GM12872 (cell line): ENCODE data around the gene TNNI3K.

ENCODE experiments used
- TF ChIP-seq, protein P1 (sequence below): IDR thresholded peaks from 3 replicates; pipeline ENCODE4 v1.5.1; 2011; ENCODE audit warnings: low read depth, mild to moderate bottlenecking, low read length, moderate library complexity; ENCODE audit not compliant: insufficient read depth

The TNNI3K gene

DNA sequence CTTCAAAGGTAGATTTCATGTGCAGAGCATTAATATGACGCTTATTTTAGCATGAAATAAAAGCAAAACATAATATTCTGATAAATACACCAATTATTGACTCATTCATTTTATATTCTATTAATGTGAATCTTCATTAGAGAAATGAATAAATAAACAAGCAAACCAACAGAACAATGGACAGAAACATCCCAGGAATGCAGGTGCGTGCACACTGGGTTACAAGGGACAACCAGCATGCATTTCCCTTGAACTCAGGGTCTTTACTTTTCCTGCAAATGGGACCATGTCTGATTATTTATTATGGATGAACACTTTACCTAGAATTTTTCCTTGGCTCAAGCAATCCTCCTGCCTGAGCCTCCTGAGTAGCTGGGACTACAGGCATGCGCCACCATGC lies 263.7 kb downstream of the TNNI3K start:
- TF ChIP-seq, protein P1, sequence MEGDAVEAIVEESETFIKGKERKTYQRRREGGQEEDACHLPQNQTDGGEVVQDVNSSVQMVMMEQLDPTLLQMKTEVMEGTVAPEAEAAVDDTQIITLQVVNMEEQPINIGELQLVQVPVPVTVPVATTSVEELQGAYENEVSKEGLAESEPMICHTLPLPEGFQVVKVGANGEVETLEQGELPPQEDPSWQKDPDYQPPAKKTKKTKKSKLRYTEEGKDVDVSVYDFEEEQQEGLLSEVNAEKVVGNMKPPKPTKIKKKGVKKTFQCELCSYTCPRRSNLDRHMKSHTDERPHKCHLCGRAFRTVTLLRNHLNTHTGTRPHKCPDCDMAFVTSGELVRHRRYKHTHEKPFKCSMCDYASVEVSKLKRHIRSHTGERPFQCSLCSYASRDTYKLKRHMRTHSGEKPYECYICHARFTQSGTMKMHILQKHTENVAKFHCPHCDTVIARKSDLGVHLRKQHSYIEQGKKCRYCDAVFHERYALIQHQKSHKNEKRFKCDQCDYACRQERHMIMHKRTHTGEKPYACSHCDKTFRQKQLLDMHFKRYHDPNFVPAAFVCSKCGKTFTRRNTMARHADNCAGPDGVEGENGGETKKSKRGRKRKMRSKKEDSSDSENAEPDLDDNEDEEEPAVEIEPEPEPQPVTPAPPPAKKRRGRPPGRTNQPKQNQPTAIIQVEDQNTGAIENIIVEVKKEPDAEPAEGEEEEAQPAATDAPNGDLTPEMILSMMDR, result no peak

DNA sequence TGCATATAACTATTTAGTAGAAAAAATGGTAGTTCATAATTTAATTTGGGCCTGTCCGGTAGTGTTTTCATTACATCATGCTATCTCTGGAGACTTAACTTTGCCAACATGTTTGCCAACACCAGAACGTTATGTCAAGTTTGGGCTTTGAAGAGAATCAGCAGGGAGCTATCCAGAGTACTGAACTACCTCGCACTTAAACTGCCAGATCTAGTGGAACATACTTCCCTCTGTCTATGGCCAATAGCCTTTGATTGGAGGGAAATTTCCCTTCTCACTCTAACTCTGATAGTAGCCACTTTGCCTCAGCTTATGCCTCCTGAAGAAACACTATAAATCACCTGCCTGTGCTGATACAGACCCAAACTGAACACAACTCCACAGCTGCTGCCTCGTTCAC lies 267.2 kb downstream of the TNNI3K start:
- TF ChIP-seq, protein P1, result no peak

GRCh38 chr1:74502858-74503257 lies 267.7 kb downstream of the TNNI3K start:
- TF ChIP-seq, protein P1, result no peak

DNA sequence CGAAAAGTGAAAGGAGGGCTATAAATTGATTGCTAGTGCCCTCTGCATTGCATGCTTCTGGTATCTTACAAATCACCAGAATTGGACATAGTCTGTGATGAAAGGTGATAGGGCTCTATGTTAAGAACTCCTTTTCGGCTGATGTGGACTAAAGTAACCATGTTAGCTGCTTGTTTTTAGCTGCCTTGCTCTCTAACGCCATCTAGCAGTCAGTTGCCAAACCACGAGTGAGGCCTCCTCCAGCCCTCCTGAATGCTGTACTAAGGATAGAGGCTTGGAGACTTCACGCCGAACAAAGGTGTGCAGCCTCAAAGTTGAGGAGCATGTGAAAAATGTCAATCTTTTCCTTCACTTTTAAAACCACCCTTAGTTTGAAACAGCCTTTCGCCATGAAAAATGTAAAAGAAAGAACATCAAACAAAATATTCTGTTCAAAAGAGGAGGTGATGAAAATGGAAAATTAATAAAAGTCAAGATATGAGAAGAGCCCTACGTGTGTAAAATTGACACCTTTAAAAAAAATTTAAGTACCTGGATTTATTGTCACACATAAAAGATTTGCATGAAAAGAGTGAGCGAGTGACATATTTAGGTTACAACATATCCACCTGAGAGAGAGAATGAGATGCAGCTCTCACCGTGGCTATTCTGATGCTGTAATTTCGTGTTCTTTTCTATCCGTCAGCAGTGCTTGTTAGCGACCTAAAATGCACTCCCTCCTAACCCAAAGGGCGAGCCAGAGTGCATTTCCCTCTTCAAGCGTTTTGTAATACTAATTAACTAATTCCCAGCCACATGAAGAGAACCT lies 269.1 kb downstream of the TNNI3K start:
- TF ChIP-seq, protein P1, result peak; percentile 93

DNA sequence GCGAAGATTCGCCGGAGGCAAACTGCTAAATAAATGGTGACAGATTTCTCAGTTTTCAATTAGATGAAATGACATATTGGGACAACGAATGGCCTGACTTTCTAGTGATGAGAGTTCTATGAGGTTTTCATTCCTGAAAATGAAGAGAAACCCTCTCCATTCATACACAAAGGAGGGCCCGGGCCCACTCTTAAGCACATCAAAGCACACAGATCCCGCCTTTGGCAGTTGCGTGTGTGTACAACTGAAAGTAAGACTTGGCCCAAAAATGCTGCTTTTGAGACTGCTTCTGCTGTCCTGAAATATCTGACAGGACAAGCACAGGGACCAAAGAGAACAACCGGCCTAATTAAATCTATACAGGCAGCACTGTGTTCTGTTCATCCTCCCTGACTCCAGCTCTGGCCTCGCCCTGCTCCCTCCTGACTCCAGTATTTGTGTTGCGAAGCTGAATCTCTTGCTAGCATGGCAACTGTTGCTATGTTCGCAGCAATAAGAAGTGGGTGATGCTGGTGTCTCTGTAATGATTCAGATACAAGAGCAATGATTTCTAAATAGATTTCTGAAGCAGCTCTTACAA lies 269.8 kb downstream of the TNNI3K start:
- TF ChIP-seq, protein P1, result no peak

DNA sequence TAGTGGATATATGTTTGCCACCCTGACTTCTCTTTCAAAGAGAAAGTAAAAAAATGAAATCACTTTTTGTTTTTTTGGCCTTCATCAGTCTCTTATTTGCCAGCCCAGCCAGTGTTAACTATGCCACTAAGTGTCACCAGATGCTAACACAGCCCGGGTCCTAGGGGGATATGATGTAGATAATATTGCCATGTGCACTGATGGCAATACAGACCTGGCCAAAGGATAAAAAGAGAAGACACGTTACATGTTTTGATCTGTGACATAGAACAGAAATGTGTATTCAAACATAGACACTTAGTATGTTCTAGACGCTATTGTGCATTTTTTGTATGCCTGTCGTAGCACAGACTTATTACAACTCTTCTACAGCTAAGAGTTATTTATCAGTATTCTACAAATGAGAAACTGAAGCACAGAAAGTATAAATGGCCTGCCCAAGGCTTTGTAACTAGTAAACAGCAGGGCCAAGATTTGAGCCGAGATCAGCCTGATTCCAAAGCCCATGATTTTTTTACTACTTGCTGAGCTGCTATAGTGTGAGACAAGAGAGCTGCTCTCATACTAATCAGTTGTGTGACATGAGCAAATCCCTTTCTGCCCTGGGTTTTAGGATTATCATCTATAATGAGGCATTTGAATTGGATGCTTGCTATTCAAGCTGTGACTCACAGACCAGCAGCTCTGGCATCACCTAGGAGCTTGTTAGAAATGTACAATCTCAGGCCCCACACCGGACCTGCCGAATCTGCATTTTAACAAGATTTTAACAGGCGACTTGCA lies 270.9 kb downstream of the TNNI3K start:
- TF ChIP-seq, protein P1, result no peak

DNA sequence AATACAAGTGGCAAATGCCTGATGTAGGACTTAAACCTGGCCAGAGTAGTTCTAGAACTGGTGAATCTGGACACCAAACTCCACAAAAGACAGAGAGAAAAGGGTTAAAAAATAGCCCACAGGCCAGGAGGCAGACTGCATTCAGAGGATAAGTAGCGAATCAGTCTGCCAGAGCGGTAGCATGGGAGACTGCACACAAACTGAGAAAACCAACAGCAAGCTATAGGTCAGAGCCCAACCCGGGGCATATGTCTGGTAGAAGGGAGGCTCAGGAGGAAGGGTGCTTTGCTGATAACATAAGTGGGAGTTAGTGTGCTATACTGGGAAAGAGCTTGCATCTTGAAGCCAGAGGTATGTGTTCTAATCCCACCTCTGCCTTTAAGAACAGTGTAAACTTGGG lies 273.3 kb downstream of the TNNI3K start:
- TF ChIP-seq, protein P1, result no peak
